ENCODE data around the gene GPR142.
"Not testable (repeated sequence)": the region's sequence is repeated elsewhere in the genome, so short reads cannot be mapped to it uniquely, and the experiment has no call there.

GPR142 gene

DNA sequence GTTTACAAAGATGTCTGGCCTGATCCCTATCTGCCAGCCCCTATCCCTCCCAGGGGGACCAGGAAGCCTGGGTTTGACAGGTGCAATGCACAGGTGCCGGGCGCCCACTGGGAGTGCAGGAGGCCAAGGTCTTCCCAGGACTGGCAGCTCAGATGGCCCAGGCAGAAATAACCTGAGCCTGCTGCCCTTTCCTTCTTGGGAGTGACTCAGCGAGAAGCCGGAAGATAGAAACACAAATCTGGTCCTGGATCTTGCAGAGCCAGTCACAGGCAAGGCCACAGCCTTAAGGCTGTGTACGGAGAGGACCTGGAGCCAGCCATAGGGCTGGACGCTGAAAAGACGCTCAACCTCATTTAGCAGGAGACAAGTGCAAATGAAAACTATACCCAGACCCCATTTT is 27.7 kb downstream of the GPR142 start:
- DNase-seq: no peak

DNA sequence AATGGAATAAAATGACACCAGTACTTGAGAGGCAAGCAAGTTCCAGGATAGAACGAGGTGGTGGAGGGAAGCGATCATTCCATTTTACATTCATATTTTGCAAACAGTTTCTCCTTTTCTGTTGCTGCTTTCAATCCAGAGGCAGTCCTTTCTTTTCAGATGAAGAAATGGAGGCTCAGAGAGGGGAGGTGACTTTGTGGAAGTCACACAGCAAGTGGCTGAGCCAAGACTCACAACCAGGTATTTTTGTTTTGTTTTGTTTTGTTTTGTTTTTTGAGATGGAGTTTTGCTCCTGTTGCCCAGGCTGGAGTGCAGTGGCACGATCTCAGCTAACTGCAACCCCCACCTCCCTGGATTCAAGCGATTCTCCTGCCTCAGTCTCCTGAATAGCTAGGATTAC is 29.3 kb downstream of the GPR142 start:
- DNase-seq: no peak

DNA sequence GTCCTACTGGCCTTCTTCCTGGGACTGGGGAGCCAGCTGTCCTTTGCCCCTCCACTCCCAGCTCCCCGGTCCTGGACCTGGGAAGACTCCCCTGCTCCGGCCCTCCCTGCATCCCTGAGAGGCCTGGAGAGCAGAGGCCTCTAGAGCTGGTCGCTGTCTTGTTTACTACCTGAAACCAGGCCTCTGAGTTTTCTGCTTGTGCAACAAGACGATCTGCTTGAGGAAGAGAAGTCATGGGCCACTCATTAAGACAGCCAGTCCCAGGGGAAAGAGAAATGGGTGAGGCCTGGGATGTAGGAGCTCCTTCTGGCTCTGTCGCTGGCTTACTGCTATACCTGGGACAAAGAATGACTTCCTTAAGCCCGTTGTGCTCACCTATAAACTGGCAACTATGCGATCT is 34.7 kb downstream of the GPR142 start:
- DNase-seq: no peak

DNA sequence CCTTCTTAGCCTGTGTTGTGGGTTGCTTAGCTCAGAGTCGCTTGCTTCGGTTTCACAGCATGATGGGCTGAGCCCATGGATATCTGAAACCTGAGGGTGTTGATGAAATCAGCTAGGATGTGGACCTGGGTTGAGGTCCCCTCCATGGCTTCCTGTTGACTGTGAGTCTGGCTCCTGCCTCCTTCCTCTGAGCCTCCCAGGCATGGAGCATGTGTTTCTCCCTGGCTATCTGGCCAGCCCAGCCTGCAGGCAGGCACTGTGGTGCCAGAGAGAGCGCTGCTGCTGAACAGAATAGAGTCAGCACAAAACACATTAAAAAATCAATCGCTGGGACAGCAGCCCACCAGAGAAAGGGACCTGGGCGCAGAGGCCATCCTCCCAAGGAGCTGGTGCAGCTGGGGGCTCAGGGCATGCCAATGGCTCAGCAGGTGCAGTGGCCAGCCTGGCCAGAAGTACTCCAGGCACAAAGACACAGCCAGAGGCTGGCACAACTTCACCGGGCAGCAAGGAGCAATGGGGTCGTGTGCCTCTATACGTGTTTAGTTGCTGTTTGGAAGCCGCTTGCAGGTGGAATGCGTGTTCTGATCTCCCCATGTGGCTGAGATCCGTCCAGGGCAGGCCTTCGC is 36.3 kb downstream of the GPR142 start:
- DNase-seq: no peak

DNA sequence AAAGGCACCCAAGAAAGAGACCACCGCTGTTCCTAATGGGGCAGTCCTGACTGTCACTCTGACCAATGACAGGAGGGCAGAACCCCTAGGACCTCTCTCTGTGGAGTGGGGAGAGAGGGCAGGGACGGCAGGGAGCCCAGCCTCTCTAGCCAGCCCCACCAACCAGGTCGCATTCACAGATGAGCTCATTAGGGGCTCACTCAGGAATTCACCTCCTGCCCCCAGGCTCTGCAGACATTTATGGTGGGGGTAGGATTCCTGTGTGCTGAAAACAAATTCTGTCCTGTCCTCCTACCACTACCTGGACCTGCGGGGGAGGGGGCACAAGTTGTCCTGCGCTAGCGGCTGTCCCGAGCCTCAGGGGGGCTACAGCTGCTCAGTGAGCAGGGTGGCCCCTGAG is 36.9 kb downstream of the GPR142 start:
- no peak for DNase-seq

DNA sequence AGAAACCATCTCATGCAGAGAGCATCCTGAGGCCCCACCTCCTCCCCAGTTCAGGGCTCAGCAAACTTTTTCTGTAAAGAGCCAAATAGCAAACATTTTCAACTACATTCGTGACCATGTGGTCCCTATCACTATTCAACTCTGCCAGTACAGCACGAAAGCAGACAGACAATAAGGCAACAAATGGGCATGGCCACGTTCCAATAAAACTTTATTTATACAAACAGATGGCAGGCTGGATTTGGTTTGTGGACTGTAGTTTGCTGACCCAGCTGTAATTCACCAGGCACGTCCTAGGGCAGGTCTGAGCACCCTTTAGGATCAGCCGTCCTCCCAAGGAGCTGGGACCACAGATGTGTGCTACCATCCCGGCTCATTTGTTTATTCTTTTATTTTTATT is 37.5 kb downstream of the GPR142 start:
- DNase-seq: no peak

DNA sequence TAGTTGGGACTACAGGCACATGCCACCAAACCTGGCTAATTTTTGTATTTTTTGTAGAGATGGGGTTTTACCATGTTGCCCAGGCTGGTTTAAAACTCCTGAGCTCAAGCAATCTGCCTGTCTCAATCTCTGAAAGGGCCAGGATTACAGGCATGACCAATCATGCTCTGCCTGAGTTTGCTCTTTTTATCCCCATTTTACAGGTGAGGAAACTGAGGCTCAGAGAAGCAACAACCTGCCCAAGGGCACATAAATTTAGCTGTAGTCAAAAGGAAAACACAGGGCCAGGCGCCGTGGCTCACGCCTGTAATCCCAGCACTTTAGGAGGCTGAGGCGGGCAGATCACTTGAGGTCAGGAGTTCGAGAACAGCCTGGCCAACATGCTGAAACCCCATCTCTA is 38.0 kb downstream of the GPR142 start:
- DNase-seq: not testable (repeated sequence)

DNA sequence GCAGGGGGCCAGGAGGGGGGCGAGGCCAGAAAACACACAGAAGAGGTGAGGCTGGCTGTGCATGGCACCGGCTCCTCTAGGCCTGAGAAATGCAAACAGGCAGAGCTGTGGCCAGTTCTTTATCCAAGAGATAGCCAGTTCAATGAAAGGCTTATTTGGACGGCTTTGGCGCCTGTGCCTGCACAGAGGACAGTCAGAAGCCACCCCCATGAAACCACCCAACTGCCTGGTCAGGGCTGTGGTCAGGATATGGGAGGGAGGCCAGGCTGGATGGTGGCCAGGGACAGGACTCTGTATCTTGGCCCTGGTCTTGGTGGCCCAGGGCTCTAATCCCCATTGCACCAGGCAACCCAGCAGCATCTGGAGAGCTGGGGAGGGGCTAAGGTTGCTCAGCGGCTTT is 40.1 kb downstream of the GPR142 start:
- DNase-seq: no peak

DNA sequence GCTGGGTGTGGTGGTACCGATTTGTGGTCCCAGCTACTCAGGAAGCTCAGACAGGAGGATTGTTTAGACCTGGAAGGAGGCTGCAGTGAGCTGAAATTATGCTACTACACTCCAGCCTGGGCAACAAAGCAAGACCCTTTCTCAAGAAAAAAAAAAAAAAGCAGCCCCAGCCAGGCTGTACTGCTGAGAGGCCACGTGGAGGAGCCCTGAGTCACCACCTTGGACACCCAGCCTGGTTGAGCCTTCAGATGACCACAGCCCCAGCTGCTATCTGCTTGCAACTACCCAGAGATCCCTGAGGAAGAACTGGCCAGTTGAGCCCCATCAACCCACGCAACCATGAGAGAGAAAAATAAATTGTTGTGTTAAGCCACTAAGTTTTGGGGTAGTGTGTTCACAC is 41.0 kb downstream of the GPR142 start:
- no peak for DNase-seq

DNA sequence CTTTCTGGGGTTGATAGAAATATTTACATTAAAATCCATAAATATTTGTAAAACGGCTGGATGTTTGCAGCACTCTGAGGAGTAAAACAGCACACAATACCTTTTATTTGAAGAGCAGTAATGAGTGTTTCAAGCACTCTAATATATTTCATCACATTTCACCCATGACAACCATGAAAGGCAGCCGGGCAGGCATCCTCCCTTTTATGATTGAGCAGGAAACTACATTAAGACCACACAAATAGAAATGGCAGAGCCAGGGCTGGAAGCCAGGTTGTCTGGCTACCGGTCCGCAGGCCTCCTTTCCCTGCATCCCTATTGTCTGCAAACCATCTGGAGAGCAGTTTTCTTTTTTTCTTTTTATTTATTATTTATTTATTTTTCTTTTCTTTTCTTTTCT is 41.5 kb downstream of the GPR142 start:
- DNase-seq: peak; percentile 86

DNA sequence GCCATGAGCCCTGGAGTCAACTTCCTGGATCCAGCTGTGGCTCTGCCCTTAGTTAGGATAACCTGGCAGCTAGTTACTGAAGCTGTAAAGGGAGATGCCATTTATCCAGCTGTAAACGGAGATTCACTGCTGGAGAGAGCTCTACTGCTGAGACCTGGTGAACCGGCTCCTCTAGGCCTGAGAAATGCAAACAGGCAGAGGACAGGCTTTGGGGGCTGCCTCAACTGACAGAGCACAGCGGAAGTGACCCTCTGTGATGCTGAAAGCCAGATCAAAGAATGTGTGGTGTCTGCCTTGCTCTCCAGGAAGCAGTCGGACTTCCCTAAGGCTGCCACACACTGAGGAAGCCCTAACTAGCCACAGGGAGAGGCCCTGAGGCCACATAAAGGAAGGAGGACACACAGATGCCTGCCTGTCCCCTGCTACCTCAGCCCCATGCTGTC is 42.7 kb downstream of the GPR142 start:
- DNase-seq: no peak

DNA sequence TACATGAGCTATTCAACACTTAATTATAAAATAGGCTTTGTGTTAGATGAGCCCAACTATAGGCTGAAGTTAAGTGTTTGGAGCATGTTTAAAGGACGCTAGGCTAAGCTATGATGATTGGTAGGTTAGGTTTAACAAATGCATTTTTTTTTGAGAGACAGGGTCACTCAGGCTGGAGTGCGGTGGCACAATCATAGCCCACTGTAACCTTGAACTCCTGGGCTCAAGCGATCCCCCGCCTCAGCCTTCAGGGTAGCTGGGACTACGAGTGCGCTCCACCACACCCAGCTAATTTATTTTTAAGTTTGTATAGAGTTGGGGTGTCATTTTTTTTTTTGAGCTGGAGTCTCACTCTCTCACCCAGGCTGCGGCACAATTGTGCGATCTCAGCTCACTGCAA is 45.3 kb downstream of the GPR142 start:
- no peak for DNase-seq

DNA sequence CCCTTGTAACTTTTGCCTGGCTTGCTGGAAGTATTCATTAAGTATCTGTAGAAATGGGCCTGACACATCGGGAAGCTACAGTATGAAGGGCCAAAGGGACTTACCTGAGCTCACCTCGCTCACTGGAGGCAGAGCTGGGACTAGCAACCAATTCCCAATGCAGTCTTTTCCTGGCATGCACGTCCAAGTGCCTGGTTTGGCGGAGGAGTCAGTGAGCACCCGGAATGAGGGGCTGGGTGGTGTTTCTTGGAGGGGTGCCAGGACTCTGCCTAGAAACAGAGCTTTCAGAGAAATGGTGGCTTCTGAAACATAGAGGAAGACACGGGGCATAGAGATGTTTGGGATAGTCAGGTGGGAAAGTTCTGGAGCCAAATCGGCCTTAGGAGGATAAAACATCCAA is 46.2 kb downstream of the GPR142 start:
- no peak for DNase-seq

DNA sequence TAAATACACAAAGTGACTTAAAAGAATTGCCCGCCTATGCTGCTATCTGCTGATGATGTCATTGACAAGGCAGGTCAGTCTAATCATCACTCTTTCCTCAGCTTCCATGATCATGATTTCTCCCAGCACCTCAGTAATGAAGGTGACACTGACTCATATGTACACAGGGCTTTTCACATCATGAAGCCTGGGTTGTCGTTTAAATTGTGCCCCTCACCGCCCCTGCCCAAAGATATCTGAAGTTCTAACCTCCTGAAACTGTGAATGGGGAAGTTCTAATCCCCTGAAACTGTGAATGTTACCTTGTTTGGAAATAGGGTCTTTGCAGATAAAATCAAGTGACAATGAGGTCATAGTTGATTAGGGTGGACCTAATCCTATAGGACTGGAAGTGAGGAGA is 47.2 kb downstream of the GPR142 start:
- DNase-seq: no peak

DNA sequence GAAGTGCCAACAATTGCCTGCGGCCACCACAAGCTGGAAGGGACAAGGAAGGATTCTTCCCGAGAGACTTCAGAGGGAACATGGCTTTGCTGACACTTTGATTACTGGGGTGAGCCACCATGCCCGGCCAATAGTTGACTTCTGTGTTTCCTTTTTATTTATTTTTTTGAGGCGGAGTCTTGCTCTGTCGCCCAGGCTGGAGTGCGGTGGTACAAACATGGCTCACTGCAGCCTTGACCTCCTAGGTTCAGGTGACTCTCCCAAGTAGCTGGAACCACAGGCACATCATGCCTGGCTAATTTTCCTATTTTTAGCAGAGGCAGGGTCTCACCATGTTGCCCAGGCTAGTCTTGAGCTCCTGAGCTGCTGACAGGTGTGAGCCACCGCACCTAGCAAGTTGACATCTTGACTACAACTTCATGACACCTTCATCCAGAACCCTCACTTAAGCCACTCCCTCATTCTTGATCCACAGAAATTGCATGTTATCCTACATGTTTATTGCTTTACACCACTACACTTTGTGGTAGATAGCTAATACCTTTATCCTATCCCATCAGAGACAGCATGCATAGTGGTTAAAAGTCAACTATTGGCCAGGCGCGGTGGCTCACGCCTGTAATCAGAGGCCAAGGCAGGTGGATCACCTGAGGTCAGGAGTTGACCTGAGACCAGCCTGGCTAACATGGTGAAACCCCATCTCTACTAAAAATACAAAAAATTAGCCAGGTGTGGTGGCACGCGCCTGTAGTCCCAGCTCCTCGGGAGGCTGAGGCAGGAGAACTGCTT is 48.5 kb downstream of the GPR142 start:
- DNase-seq: no peak

DNA sequence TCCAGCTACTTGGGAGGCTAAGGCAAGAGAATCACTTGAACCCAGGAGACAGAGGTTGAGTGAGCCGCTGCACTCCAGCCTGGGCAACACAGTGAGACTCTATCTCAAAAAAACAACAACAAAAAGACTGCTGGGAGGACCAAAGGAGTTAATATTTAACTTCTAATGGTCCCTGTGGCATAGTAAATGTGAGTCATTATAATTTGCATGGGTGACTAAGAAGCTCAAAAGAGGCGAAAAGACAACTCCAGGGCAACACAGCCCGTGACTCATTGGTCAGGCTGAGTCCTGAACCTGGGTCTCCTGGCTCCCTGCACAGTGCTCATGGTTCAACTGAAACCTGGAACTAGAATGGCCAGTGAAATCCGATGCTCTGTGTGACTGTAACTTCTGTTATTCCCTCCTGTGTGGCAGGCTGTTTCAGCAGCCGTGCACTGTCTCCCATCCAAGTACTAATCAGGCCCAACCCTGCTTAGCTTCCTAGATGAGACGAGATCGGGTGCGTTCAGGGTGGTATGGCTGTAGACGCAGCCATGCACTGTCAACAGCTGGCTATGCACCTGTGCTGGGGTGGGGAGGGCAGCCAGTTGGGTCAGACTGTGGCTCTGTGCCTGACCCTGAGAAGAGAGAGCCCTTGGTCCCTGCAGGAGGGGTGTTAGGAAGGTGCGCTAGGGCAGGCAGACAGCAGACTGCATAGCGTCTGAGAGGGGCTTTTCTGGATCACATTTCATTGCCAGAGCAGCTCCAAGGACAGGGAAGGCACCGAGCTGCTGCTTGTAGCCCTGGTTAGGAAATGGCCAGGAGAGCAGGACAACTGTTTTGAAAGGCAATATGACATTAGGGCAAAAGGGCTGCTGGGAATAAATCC is 50.1 kb downstream of the GPR142 start:
- DNase-seq: no peak

DNA sequence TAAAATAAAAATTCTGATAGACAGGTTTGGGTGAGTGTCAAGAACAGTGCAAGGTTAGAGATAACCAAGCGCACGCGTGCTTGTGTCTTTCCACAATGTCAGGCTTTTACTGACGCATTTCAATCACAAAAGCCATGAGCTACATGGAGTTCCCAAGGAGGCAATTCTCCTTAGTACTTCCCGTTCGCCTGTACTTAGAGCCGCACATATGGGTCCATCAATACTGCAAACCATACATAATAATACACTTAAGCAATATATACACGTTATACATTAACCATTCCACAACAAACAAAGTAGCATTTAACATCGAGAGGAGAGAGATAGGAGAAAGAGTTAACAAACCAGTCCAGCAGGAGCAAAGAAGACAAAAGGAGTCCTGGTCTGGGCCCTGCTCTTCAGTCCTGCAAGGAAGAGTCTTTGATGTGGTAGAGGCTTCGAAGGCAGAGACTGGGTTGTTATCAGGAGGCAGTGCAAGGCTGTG is 52.7 kb downstream of the GPR142 start:
- DNase-seq: no peak

Data from COR-L47 (cell line).